Epidermal melanocyte (primary cell): ENCODE data around the gene PELO.

Source experiments
- DNase-seq: peaks from one replicate; pipeline ENCODE4 v3.0.0; 2011; ENCODE audit warnings: low spot score; ENCODE audit not compliant: insufficient read length

Gene PELO

GRCh38 chr5:52771343-52772039 lies 16.2 kb upstream of the PELO start:
- DNase-seq, result no peak

GRCh38 chr5:52772668-52773067 lies 15.0 kb upstream of the PELO start:
- DNase-seq, result no peak

GRCh38 chr5:52773342-52773741 lies 14.4 kb upstream of the PELO start:
- no peak for DNase-seq

- no peak for DNase-seq
These were observed 13.7 kb upstream of the PELO start for GRCh38 chr5:52774005-52774410.

GRCh38 chr5:52776116-52776515 lies 11.6 kb upstream of the PELO start:
- DNase-seq, result no peak

GRCh38 chr5:52777186-52777585 lies 10.5 kb upstream of the PELO start:
- no peak for DNase-seq

- DNase-seq, result no peak
These were observed 8.9 kb upstream of the PELO start for GRCh38 chr5:52778781-52779180.

GRCh38 chr5:52779213-52779612 lies 8.5 kb upstream of the PELO start:
- DNase-seq, result no peak

- DNase-seq, result no peak
These were observed 4.3 kb upstream of the PELO start for GRCh38 chr5:52783226-52783959.

- DNase-seq, result no peak
These were observed 3.0 kb upstream of the PELO start for GRCh38 chr5:52784737-52785136.

- DNase-seq, result no peak
These were observed 1.3 kb upstream of the PELO start for GRCh38 chr5:52786391-52786790.

- DNase-seq, result no peak
These were observed 642 bp upstream of the PELO start for GRCh38 chr5:52786949-52787599.

- no peak for DNase-seq
These were observed 747 bp downstream of the PELO start for GRCh38 chr5:52788505-52788821.

GRCh38 chr5:52789378-52789777 lies 1.7 kb downstream of the PELO start:
- DNase-seq, result no peak

- DNase-seq, result no peak
These were observed 2.1 kb downstream of the PELO start for GRCh38 chr5:52789851-52790250.

- no peak for DNase-seq
These were observed 3.6 kb downstream of the PELO start for GRCh38 chr5:52791366-52791765.

- no peak for DNase-seq
These were observed 6.8 kb downstream of the PELO start for GRCh38 chr5:52794519-52794918.

GRCh38 chr5:52796031-52796430 lies 8.3 kb downstream of the PELO start:
- DNase-seq, result no peak

GRCh38 chr5:52796516-52797103 lies 8.9 kb downstream of the PELO start:
- DNase-seq, result no peak

GRCh38 chr5:52798938-52799337 lies 11.2 kb downstream of the PELO start:
- DNase-seq, result no peak

- DNase-seq, result no peak
These were observed 11.8 kb downstream of the PELO start for GRCh38 chr5:52799358-52799982.

GRCh38 chr5:52799983-52800393 lies 12.3 kb downstream of the PELO start:
- DNase-seq, result peak; percentile 61
